GM12801 (cell line): Measurements from ENCODE around the gene CA9.

Experiments
- TF ChIP-seq, protein P1 (sequence below): IDR thresholded peaks from one replicate; pipeline ENCODE4 v1.5.1; 2011; ENCODE audit warnings: control low read depth; ENCODE audit not compliant: insufficient read length; ENCODE audit errors: extremely low read depth

Gene CA9

GRCh38 chr9:35690294-35690613, 16.5 kb downstream of the CA9 start:
- TF ChIP-seq, protein P1, sequence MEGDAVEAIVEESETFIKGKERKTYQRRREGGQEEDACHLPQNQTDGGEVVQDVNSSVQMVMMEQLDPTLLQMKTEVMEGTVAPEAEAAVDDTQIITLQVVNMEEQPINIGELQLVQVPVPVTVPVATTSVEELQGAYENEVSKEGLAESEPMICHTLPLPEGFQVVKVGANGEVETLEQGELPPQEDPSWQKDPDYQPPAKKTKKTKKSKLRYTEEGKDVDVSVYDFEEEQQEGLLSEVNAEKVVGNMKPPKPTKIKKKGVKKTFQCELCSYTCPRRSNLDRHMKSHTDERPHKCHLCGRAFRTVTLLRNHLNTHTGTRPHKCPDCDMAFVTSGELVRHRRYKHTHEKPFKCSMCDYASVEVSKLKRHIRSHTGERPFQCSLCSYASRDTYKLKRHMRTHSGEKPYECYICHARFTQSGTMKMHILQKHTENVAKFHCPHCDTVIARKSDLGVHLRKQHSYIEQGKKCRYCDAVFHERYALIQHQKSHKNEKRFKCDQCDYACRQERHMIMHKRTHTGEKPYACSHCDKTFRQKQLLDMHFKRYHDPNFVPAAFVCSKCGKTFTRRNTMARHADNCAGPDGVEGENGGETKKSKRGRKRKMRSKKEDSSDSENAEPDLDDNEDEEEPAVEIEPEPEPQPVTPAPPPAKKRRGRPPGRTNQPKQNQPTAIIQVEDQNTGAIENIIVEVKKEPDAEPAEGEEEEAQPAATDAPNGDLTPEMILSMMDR: no peak

DNA sequence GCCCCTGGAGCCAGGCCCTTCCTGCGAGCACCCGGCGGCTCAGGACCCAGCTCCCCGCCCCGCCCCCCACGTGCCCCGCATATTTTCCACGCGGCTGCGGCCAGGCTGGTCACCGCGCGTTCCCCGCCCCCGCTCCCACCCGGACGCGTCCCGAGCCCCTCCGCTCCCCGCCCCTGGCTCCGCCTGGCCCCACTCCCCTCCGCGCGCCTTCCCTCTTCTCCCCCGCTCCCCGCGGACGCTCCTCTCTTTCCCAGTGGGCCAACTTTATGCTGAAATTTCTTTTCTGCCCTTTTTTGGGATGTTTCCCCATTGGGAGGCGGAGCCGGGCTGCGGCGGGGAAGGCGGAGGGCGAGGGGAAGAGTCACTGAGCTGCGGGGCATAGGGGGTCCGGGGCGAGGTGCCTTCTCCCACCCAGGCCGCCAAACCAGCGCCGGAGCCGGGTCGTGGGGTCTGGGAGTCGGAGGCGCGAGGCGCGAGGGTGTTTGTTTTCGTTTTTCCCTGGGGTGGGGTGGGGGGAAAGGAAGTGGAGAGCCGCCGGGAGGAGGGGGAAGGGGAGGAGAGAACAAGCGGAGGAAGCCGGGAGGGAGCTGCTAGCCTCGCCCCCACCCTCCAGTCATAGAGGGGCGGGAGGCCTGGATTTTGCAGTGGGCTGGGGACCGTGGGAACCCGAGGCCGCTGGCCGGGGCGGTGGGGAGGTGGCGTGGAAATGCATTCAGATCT, 17.0 kb downstream of the CA9 start:
- TF ChIP-seq, protein P1: no peak

GRCh38 chr9:35691334-35691650, 17.6 kb downstream of the CA9 start:
- TF ChIP-seq, protein P1: no peak

DNA sequence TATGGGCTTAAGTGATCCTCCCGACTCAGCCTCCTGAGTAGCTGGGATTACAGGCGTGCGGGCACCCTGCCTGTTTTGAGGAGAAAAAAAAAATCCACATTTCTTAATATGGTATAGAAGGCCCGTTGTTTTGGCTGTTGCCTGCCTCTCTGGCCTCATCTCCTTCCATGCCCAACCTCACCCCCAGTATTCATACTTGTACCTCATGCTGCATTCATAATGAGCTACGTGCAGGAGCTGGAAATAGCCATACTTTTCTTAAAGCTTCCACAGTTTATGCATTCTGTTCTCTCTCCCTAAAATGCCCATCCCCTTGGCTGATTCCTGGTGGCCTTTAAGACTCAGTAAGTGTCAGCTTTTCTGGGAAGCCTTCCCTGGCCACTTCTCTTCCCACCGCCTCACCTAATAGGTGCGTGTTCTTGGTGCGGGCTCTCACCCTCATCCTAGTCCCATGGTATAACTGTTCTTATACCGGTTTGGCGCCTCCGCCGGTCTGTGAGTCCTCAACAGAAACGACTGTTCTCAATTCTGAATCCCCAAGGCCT, 18.1 kb downstream of the CA9 start:
- TF ChIP-seq, protein P1: no peak

DNA sequence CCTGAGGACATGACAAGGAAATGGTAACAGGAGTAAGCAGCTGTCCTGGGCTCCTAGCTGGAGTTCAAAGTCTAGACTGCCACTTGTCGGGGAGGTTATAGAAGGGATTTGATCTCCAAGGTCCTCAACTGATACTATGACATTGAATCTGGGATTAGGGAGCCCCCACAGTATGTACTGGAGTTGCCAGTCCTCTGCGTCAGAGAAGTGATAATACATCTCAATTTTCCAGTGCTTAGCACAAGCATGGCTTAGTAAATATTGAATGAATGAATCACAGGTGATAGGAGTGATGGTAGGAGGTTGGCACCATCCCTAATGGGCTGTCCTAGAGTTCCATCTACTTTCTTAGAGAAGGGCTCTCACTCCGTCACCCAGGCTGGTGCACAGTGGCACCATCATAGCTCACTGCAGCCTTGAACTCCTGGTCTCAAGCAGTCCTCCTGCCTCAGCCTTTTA, 22.2 kb downstream of the CA9 start:
- TF ChIP-seq, protein P1: no peak

GRCh38 chr9:35696520-35697215, 22.9 kb downstream of the CA9 start:
- TF ChIP-seq, protein P1: peak; percentile 66

DNA sequence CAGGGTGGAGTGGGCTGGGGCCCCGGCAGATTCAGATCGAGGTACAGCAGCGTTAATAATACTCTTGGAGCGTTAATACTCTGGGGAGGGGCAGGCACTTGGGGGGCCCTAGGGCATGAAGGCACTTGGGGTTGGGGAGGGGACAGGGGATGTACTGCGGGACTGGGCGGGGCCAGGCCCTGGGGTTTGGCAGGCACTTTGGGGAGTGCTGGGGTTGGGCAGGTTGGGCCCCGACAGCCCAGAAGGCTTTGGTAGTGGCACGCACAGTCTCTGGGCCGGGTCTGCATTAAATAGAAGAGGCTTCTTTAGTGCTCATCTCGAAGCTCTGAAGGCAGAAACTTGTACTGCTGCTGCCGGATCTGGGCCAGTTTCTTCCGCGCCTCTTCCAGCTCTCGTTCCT, 23.8 kb downstream of the CA9 start:
- TF ChIP-seq, protein P1: no peak
